IMR-90 (cell line): Measurements from ENCODE around the gene KL. TPM values are rescaled to one million over a fixed set of nuclear protein-coding genes. Genes with fewer than 3 reads are reported as not detected.

Experiments
- ATAC-seq: fragments of 200-7000 bp; cut with Tn5 transposase; 2 replicates; pipeline ENCODE4 v1.9.1; 2020; ENCODE audit warnings: low read depth, mild to moderate bottlenecking, moderate library complexity
- BruUV-seq: library from RNA; stranded (reverse); fragments of 400-500 nt; replicated peaks from 2 replicates; lab custom pipeline; 2021; lab: Mats Ljungman, UMichigan
- CTCF ChIA-PET: fragments of 300-600 bp; formaldehyde crosslinking; extraction: SDS; loops from one replicate; lab custom pipeline; 2021; ENCODE audit warnings: antibody characterized with exemption; lab: Yijun Ruan, JAX
- POLR2A ChIA-PET: fragments of 300-600 bp; sonication (Branson Sonifier 250); formaldehyde crosslinking; loops from one replicate; lab custom pipeline; 2022; ENCODE audit warnings: antibody characterized with exemption; ENCODE audit not compliant: unreplicated experiment; lab: Charles Lee
- DNase-seq: peaks from one replicate; pipeline ENCODE4 v3.0.0; 2013
- H2AFZ ChIP-seq: replicated peaks from 2 replicates; pipeline ENCODE3; 2013; ENCODE audit warnings: low read length, mild to moderate bottlenecking; ENCODE audit not compliant: poor library complexity
- H2AK5ac ChIP-seq: 2 replicates; pipeline ENCODE4 v1.6.1; 2013; ENCODE audit warnings: low read depth, low read length, inconsistent platforms
- H2AK9ac ChIP-seq: replicated peaks from 2 replicates; pipeline ENCODE3; 2013; ENCODE audit warnings: mild to moderate bottlenecking, low read depth, low read length, moderate library complexity; ENCODE audit not compliant: poor library complexity
- H2BK120ac ChIP-seq: 2 replicates; pipeline ENCODE4 v1.6.1; 2013; ENCODE audit warnings: low read depth, low read length, inconsistent platforms
- H2BK15ac ChIP-seq: 3 replicates; pipeline ENCODE4 v1.6.1; 2013; ENCODE audit warnings: low read depth, low read length, inconsistent platforms
- H2BK20ac ChIP-seq: 2 replicates; pipeline ENCODE4 v1.6.1; 2013; ENCODE audit warnings: low read depth, mild to moderate bottlenecking, inconsistent platforms, low read length, moderate library complexity
- H2BK5ac ChIP-seq: 2 replicates; pipeline ENCODE4 v1.6.1; 2013; ENCODE audit warnings: mild to moderate bottlenecking, low read depth, low read length, inconsistent platforms; ENCODE audit not compliant: poor library complexity, severe bottlenecking
- H3K14ac ChIP-seq: replicated peaks from 2 replicates; pipeline ENCODE4 v1.6.1; 2013; ENCODE audit warnings: low read depth, low read length, inconsistent platforms
- H3K18ac ChIP-seq: 2 replicates; pipeline ENCODE4 v1.6.1; 2013; ENCODE audit warnings: low read depth, low read length, control low read depth
- H3K23ac ChIP-seq: 2 replicates; pipeline ENCODE4 v1.6.1; 2013; ENCODE audit warnings: low read depth, low read length, inconsistent platforms
- H3K27ac ChIP-seq: 2 replicates; pipeline ENCODE4 v1.5.1; 2013; ENCODE audit warnings: mild to moderate bottlenecking, control low read depth, low read length; ENCODE audit not compliant: insufficient read depth
- H3K27me3 ChIP-seq: 2 replicates; pipeline ENCODE4 v1.6.1; 2013; ENCODE audit warnings: low read length; ENCODE audit not compliant: control insufficient read depth, insufficient read depth
- H3K36me3 ChIP-seq: 2 replicates; pipeline ENCODE4 v1.6.1; 2013; ENCODE audit warnings: low read length, mixed read lengths; ENCODE audit not compliant: control insufficient read depth, insufficient read depth
- H3K4ac ChIP-seq: 2 replicates; pipeline ENCODE4 v1.6.1; 2013; ENCODE audit warnings: low read depth, low read length, inconsistent platforms
- H3K4me1 ChIP-seq: 2 replicates; pipeline ENCODE4 v1.6.1; 2013; ENCODE audit warnings: low read length, mixed read lengths; ENCODE audit not compliant: control insufficient read depth, insufficient read depth
- H3K4me2 ChIP-seq: 2 replicates; pipeline ENCODE4 v1.6.1; 2013; ENCODE audit warnings: low read depth, mild to moderate bottlenecking, control low read depth, low read length, moderate library complexity
- H3K4me3 ChIP-seq: 2 replicates; pipeline ENCODE4 v1.5.1; 2013; ENCODE audit warnings: low read depth, mild to moderate bottlenecking, control low read depth, low read length, moderate library complexity; ENCODE audit not compliant: insufficient read depth
- H3K56ac ChIP-seq: 2 replicates; pipeline ENCODE4 v1.6.1; 2013; ENCODE audit warnings: low read length, inconsistent platforms; ENCODE audit not compliant: insufficient read depth; ENCODE audit errors: extremely low read depth
- H3K79me1 ChIP-seq, 2 experiments: 2 replicates each; pipeline ENCODE4 v1.6.1; 2013; ENCODE audit warnings: low read length in 2 of 2, inconsistent platforms in 1 of 2, low read depth in 1 of 2
- H3K9ac ChIP-seq: 2 replicates; pipeline ENCODE4 v1.6.1; 2013; ENCODE audit warnings: low read depth, low read length, control low read depth
- H3K9me1 ChIP-seq: 2 replicates; pipeline ENCODE4 v1.6.1; 2013; ENCODE audit warnings: low read length, inconsistent platforms; ENCODE audit not compliant: insufficient read depth
- H3K9me3 ChIP-seq: 2 replicates; pipeline ENCODE4 v1.6.1; 2013; ENCODE audit warnings: low read length; ENCODE audit not compliant: control insufficient read depth, insufficient read depth
- H4K20me1 ChIP-seq: 2 replicates; pipeline ENCODE4 v1.6.1; 2013; ENCODE audit warnings: low read length, inconsistent platforms; ENCODE audit not compliant: insufficient read depth
- H4K5ac ChIP-seq: 2 replicates; pipeline ENCODE4 v1.6.1; 2013; ENCODE audit warnings: mild to moderate bottlenecking, low read depth, low read length, control low read depth
- H4K8ac ChIP-seq, 2 experiments: 2 replicates each; pipeline ENCODE4 v1.6.1; 2013; ENCODE audit warnings: low read depth in 2 of 2, low read length in 2 of 2, control low read depth in 1 of 2, inconsistent platforms in 1 of 2
- H4K91ac ChIP-seq: 2 replicates; pipeline ENCODE4 v1.6.1; 2013; ENCODE audit warnings: low read depth, low read length, inconsistent platforms; ENCODE audit not compliant: insufficient read depth
- BHLHE40 ChIP-seq: fragments of 150-350 bp; IDR thresholded peaks from 2 replicates; pipeline ENCODE4 v1.6.1; 2016; ENCODE audit warnings: mild to moderate bottlenecking, low read depth, low read length
- CEBPB ChIP-seq: IDR thresholded peaks from 2 replicates; pipeline ENCODE4 v1.6.1; 2012; ENCODE audit warnings: low read depth, low read length, improper control_type of control experiment
- CHD1 ChIP-seq: IDR thresholded peaks from 2 replicates; pipeline ENCODE4 v1.6.1; 2012; ENCODE audit warnings: low read depth, low read length, improper control_type of control experiment
- ELK1 ChIP-seq: fragments of 150-350 bp; IDR thresholded peaks from 2 replicates; pipeline ENCODE4 v1.6.1; 2016; ENCODE audit warnings: low read depth, mild to moderate bottlenecking, low read length, moderate library complexity, borderline replicate concordance
- MAFK ChIP-seq: IDR thresholded peaks from 2 replicates; pipeline ENCODE4 v1.6.1; 2012; ENCODE audit warnings: low read depth, low read length, improper control_type of control experiment
- MXI1 ChIP-seq: IDR thresholded peaks from 2 replicates; pipeline ENCODE4 v1.6.1; 2012; ENCODE audit warnings: low read depth, mild to moderate bottlenecking, low read length, moderate library complexity, borderline replicate concordance
- NFE2L2 ChIP-seq: fragments of 150-350 bp; IDR thresholded peaks from 2 replicates; pipeline ENCODE4 v1.6.1; 2016; ENCODE audit warnings: low read depth, mild to moderate bottlenecking, low read length
- RAD21 ChIP-seq: IDR thresholded peaks from 2 replicates; pipeline ENCODE4 v1.6.1; 2012; ENCODE audit warnings: low read length, improper control_type of control experiment
- SMC3 ChIP-seq: fragments of 150-350 bp; IDR thresholded peaks from 2 replicates; pipeline ENCODE4 v1.6.1; 2016; ENCODE audit warnings: low read depth, mild to moderate bottlenecking, antibody characterized with exemption, low read length, moderate library complexity
- WGBS, 2 experiments: methylation state at CpG; one replicate each; pipeline versions ENCODE4 v1.1.5 to v1.1.7; 2013; ENCODE audit warnings: missing lambda C conversion rate in 2 of 2; ENCODE audit not compliant: insufficient read length in 1 of 2; ENCODE audit errors: extremely low coverage in 2 of 2; 5-methylcytosine and 5-hydroxymethylcytosine counted together
- dilution Hi-C: fragments of 300-500 bp; cut with HindIII; formaldehyde crosslinking; loops from one replicate; pipeline ENCODE4 v1.14.3; 2018; ENCODE audit warnings: low sequenced_read_pairs; ENCODE audit not compliant: unreplicated experiment
- in situ Hi-C: fragments of 300-500 bp; cut with MboI; formaldehyde crosslinking; loops from 3 replicates; pipeline ENCODE4 v1.14.3; 2019; ENCODE audit warnings: low sequenced_read_pairs, inconsistent platforms, mixed read lengths
- intact Hi-C: fragments of 100-400 bp; cut with micrococcal nuclease; formaldehyde crosslinking; loops from 2 replicates; pipeline ENCODE4 v1.10.0; 2022
- polyA plus RNA-seq, 3 experiments: library from polyadenylated mRNA; depleted of rRNA; stranded (reverse); fragments of >200 nt; gene quantifications; 2 replicates each; pipeline ENCODE4 v1.2.3, GENCODE V29; 2012; ENCODE audit warnings: low replicate concordance in 1 of 3
- total RNA-seq: library from RNA; depleted of rRNA; stranded (reverse); fragments of >200 nt; gene quantifications from 2 replicates; pipeline ENCODE4 v1.2.3, GENCODE V29; 2012
- TF ChIP-seq, protein P1 (sequence below): conservative IDR thresholded peaks from 2 replicates; pipeline ENCODE4 v1.5.1; 2012; ENCODE audit warnings: mild to moderate bottlenecking, low read depth, low read length, improper control_type of control experiment

Gene KL
- total and polyA plus RNA-seq, 2 of the 4 experiments (the other 2 are of a cell fraction) = not detected

DNA sequence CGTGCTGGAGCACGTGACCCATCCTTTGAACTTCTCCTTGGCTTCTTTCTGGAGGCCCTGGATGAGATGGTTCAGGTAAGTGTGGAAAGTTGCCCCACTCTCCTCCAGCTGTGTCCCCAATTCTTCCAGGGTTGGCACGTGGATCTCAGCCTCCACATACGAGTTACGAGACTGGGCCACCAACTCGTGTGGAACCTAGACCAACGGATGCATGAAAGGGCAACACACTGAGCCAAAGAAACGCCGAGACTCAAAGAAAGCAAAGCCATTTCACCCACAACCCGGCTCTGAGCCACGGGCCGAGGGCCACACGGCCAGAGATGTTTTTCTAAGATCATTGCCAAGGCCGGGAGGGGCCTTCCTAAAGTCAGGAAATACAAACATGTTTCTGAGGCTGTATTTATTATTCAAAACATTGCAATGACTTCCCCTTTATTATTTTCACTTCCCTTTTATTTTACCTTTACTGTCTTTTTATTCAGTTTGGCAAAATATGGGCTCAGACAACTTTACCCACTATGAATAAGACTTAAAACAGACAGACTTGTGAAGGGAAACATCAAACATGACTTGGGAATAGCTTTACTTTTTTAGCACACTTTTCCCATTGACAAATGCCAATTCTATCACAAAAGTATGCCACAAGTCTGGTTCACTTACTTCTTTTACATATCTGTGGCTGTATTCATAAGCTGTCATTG is 94.6 kb downstream of the KL start:
- Histone ChIP-seq H3K56ac (no peak overlapping the region), H3K18ac (peak overlapping the region; percentile 69), H4K8ac (peak overlapping the region; percentile 9 to 49; a peak in 3 of 4 replicates), H3K4me3 (no peak overlapping the region), H3K9me3 (no peaks in the 10 kb centered on the region), H2AFZ (no peak overlapping the region), H3K4ac (peak overlapping the region; percentile 73), H4K91ac (peak overlapping the region; percentile 57), H3K4me2 (no peak overlapping the region), H2AK5ac (peak overlapping the region; percentile 61; the same call in 1 of the 2 replicates), H2BK120ac (peak overlapping the region; percentile 73), H3K9ac (no peak overlapping the region), H2AK9ac (no peak overlapping the region), H3K14ac (peak overlapping the region; percentile 65), H4K5ac (peak overlapping the region; percentile 14), H2BK15ac (peak overlapping the region; percentile 65; the same call in 1 of the 3 replicates), H3K4me1 (peaks cover 55% of the 10 kb centered on the region), H3K36me3 (peaks cover 58% of the 10 kb centered on the region), H3K9me1 (peaks cover 55% of the 10 kb centered on the region), H3K23ac (peak overlapping the region; percentile 64; the same call in 1 of the 2 replicates), H3K79me1 (peaks cover 39 to 75% of the 10 kb centered on the region in 2 experiments), H3K27me3 (no peaks in the 10 kb centered on the region), H2BK20ac (peak overlapping the region; percentile 43; the same call in 1 of the 2 replicates), H4K20me1 (peaks cover 11% of the 10 kb centered on the region; the same call in 1 of the 2 replicates), H3K27ac (peak overlapping the region; percentile 59; the same call in 1 of the 2 replicates), H2BK5ac (peak overlapping the region; percentile 18)
- ATAC-seq (no peak), DNase-seq (peak; percentile 56)
- CTCF ChIA-PET = interaction anchor here (1.4 kb wide), 1 partner anchor 22 kb away, joined by 4 read pairs; no protein-coding TSS in a partner anchor
- no TSS peak for BruUV-seq
- 85% methylated on average over 4 of the region's 14 CpGs; no CpG with 5 or more reads in 1 of the 2 experiments for whole genome bisulfite sequencing, 2 experiments
- in situ Hi-C loops (no loop called here), intact Hi-C loops (loop anchor here (5.0 kb wide), 1 partner anchor 524 kb away; the partner anchor contains the start of gene PDS5B), dilution Hi-C loops (no loop called here)
- POLR2A ChIA-PET = no interaction called here
- TF ChIP-seq BHLHE40 (no peak), MAFK (no peak), ELK1 (no peak), CHD1 (no peak), CEBPB (no peak), RAD21 (no peak), SMC3 (no peak), NFE2L2 (no peak), MXI1 (no peak)
- TF ChIP-seq, protein P1, sequence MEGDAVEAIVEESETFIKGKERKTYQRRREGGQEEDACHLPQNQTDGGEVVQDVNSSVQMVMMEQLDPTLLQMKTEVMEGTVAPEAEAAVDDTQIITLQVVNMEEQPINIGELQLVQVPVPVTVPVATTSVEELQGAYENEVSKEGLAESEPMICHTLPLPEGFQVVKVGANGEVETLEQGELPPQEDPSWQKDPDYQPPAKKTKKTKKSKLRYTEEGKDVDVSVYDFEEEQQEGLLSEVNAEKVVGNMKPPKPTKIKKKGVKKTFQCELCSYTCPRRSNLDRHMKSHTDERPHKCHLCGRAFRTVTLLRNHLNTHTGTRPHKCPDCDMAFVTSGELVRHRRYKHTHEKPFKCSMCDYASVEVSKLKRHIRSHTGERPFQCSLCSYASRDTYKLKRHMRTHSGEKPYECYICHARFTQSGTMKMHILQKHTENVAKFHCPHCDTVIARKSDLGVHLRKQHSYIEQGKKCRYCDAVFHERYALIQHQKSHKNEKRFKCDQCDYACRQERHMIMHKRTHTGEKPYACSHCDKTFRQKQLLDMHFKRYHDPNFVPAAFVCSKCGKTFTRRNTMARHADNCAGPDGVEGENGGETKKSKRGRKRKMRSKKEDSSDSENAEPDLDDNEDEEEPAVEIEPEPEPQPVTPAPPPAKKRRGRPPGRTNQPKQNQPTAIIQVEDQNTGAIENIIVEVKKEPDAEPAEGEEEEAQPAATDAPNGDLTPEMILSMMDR = no peak
